Measurements from ENCODE around the gene THSD7A.

THSD7A gene

GRCh38 chr7:11811709-11812108 is 20.3 kb downstream of the THSD7A start:
- no peak for DNase-seq

GRCh38 chr7:11810043-11810625 is 21.9 kb downstream of the THSD7A start:
- DNase-seq: no peak

- no peak for DNase-seq
Observed at GRCh38 chr7:11807000-11807399, 25.0 kb downstream of the THSD7A start.

- no peak for DNase-seq
Observed at GRCh38 chr7:11804621-11805020, 27.4 kb downstream of the THSD7A start.

GRCh38 chr7:11795231-11795630 is 36.8 kb downstream of the THSD7A start:
- no peak for DNase-seq

GRCh38 chr7:11792166-11792565 is 39.8 kb downstream of the THSD7A start:
- no peak for DNase-seq

- no peak for DNase-seq
Observed at GRCh38 chr7:11788568-11788967, 43.4 kb downstream of the THSD7A start.

GRCh38 chr7:11787534-11787933 is 44.5 kb downstream of the THSD7A start:
- DNase-seq: no peak

- no peak for DNase-seq
Observed at GRCh38 chr7:11786186-11786585, 45.8 kb downstream of the THSD7A start.

GRCh38 chr7:11784769-11785536 is 47.0 kb downstream of the THSD7A start:
- no peak for DNase-seq

GRCh38 chr7:11779864-11780674 is 51.9 kb downstream of the THSD7A start:
- DNase-seq: no peak

- DNase-seq: no peak
Observed at GRCh38 chr7:11776039-11776438, 56.0 kb downstream of the THSD7A start.

GRCh38 chr7:11775401-11775800 is 56.6 kb downstream of the THSD7A start:
- DNase-seq: no peak

- DNase-seq: no peak
Observed at GRCh38 chr7:11768263-11768662, 63.7 kb downstream of the THSD7A start.

GRCh38 chr7:11767148-11767547 is 64.8 kb downstream of the THSD7A start:
- DNase-seq: no peak

- no peak for DNase-seq
Observed at GRCh38 chr7:11760372-11760771, 71.6 kb downstream of the THSD7A start.

- DNase-seq: no peak
Observed at GRCh38 chr7:11758627-11759111, 73.3 kb downstream of the THSD7A start.

- DNase-seq: no peak
Observed at GRCh38 chr7:11757153-11757552, 74.8 kb downstream of the THSD7A start.

- DNase-seq: no peak
Observed at GRCh38 chr7:11754933-11755332, 77.1 kb downstream of the THSD7A start.

- no peak for DNase-seq
Observed at GRCh38 chr7:11754123-11754522, 77.9 kb downstream of the THSD7A start.

- no peak for DNase-seq
Observed at GRCh38 chr7:11753433-11753832, 78.6 kb downstream of the THSD7A start.

- no peak for DNase-seq
Observed at GRCh38 chr7:11751807-11752389, 80.1 kb downstream of the THSD7A start.

- DNase-seq: no peak
Observed at GRCh38 chr7:11751315-11751714, 80.7 kb downstream of the THSD7A start.
